ENCODE measurements around the gene USP44. TPM values are rescaled to one million over a fixed set of nuclear protein-coding genes. Genes with fewer than 3 reads are reported as not detected.

USP44 gene
- total RNA-seq, 4 donors from 2014 or later = 0.42 to 1.6 (median 0.63) TPM

GRCh38 chr12:95505039-95505438 is 46.2 kb downstream of the USP44 start:
- DNase-seq (ENCODE audit: low spot score in 2 of 2) = no peak
- no peak for TF ChIP-seq CTCF (IDR thresholded peaks at IDR 0.05)
- no peak for TF ChIP-seq POLR2A (IDR thresholded peaks at IDR 0.05)
- H3K4me3 ChIP-seq (ENCODE audit: low read depth, poor library complexity, severe bottlenecking) = no peak overlapping the region
- intact Hi-C loops (cut with DNase I; ENCODE audit: low total_unique reads) = no loop called here
- 95 to 96% methylated on average over 5 of the region's 5 CpGs for WGBS, 2 donors

DNA sequence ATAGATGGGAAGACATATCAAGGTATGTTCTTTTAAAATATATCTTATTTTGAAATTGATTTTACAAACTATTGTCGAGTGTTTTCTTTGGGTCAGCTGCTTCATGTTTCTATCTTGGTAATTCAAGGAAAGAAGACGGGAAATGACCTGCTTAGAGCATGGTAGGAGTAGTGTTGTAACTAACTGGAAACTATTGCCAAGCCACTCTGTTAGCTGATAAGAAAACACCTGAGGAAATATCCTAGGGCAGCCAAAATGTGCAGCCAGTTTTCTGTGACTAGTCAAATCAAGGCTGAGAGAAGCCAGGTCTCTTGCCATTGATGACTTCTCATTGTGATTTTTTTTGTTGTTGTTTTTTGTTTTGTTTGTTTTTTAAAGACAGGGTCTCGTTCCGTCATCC is 47.1 kb downstream of the USP44 start:
- TF ChIP-seq POLR2A (IDR thresholded peaks at IDR 0.05) (no peak), CTCF (IDR thresholded peaks at IDR 0.05) (no peak)
- intact Hi-C loops (cut with DNase I; ENCODE audit: low total_unique reads) = no loop called here
- H3K4me3 ChIP-seq (ENCODE audit: low read depth, poor library complexity, severe bottlenecking) = no peak overlapping the region
- DNase-seq (ENCODE audit: low spot score in 2 of 2) = no peak
- WGBS, 2 donors = 90 to 94% methylated on average over 4 of the region's 4 CpGs

GRCh38 chr12:95499772-95500171 is 51.5 kb downstream of the USP44 start:
- intact Hi-C loops (cut with DNase I; ENCODE audit: low total_unique reads) = no loop called here
- DNase-seq (ENCODE audit: low spot score in 2 of 2) = no peak
- 74 to 87% methylated on average over 2 of the region's 2 CpGs for WGBS, 2 donors
- no peak for TF ChIP-seq CTCF (IDR thresholded peaks at IDR 0.05)
- TF ChIP-seq POLR2A (IDR thresholded peaks at IDR 0.05) = no peak
- H3K4me3 ChIP-seq (ENCODE audit: low read depth, poor library complexity, severe bottlenecking) = no peak overlapping the region

GRCh38 chr12:95498968-95499367 is 52.3 kb downstream of the USP44 start:
- intact Hi-C loops (cut with DNase I; ENCODE audit: low total_unique reads) = no loop called here
- WGBS, 2 donors = 98% methylated on average over 5 of the region's 5 CpGs
- H3K4me3 ChIP-seq (ENCODE audit: low read depth, poor library complexity, severe bottlenecking) = no peak overlapping the region
- no peak for TF ChIP-seq CTCF (IDR thresholded peaks at IDR 0.05)
- TF ChIP-seq POLR2A (IDR thresholded peaks at IDR 0.05) = no peak
- no peak for DNase-seq (ENCODE audit: low spot score in 2 of 2)

DNA sequence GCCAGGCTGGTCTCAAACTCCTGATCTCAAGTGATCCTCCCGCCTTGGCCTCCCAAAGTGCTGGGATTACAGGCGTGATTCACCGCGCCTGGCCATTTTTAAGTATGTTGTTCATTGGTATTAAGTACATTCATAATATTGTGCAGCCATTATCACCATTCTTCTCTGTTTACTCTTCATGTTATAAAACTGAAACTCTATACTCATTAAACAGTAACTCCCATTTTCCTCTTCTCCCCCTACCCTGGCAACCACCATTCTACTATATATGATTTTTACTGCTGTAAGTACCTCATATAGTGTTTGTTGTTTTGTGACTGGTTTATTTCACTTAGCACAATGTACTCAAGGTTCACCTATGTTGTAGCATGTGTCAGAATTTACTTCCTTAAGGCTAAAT is 54.2 kb downstream of the USP44 start:
- WGBS, 2 donors = 97 to 99% methylated on average over 4 of the region's 4 CpGs
- intact Hi-C loops (cut with DNase I; ENCODE audit: low total_unique reads) = no loop called here
- DNase-seq (ENCODE audit: low spot score in 2 of 2) = no peak

More for the DNA sequence above, 54.2 kb downstream of the USP44 start:
- H3K4me3 ChIP-seq (ENCODE audit: low read depth, poor library complexity, severe bottlenecking) = no peak overlapping the region
- TF ChIP-seq CTCF (IDR thresholded peaks at IDR 0.05) (no peak), POLR2A (IDR thresholded peaks at IDR 0.05) (no peak)
